ENCODE measurements around the gene HCN1.

HCN1 gene

GRCh38 chr5:45696206-45696836 is at the start of gene HCN1:
Gene HCN1, minus strand, starts transcription at chr5:45696380.
- DNase-seq, result no peak

GRCh38 chr5:45741110-45741509 is 44.9 kb upstream of the HCN1 start:
- DNase-seq, result no peak

- no peak for DNase-seq
These were observed 41.0 kb upstream of the HCN1 start for GRCh38 chr5:45737153-45737552.

GRCh38 chr5:45725537-45725936 is 29.4 kb upstream of the HCN1 start:
- no peak for DNase-seq

GRCh38 chr5:45697201-45697600 is 1.0 kb upstream of the HCN1 start:
- DNase-seq, result no peak

- DNase-seq, result no peak
These were observed 400 bp downstream of the HCN1 start for GRCh38 chr5:45695804-45696156.

- DNase-seq, result no peak
These were observed 993 bp downstream of the HCN1 start for GRCh38 chr5:45694971-45695803.

GRCh38 chr5:45694255-45694814 is 1.8 kb downstream of the HCN1 start:
- no peak for DNase-seq

- no peak for DNase-seq
These were observed 3.7 kb downstream of the HCN1 start for GRCh38 chr5:45692481-45692880.

GRCh38 chr5:45691656-45692055 is 4.5 kb downstream of the HCN1 start:
- no peak for DNase-seq

GRCh38 chr5:45687701-45688100 is 8.5 kb downstream of the HCN1 start:
- no peak for DNase-seq

GRCh38 chr5:45686620-45687019 is 9.6 kb downstream of the HCN1 start:
- DNase-seq, result no peak

- DNase-seq, result no peak
These were observed 12.1 kb downstream of the HCN1 start for GRCh38 chr5:45684118-45684517.

GRCh38 chr5:45680950-45681349 is 15.2 kb downstream of the HCN1 start:
- DNase-seq, result no peak

GRCh38 chr5:45677524-45677923 is 18.7 kb downstream of the HCN1 start:
- DNase-seq, result no peak

GRCh38 chr5:45672271-45672670 is 23.9 kb downstream of the HCN1 start:
- no peak for DNase-seq

GRCh38 chr5:45648744-45649143 is 47.4 kb downstream of the HCN1 start:
- DNase-seq, result no peak

- DNase-seq, result no peak
These were observed 53.1 kb downstream of the HCN1 start for GRCh38 chr5:45643056-45643455.

- no peak for DNase-seq
These were observed 53.8 kb downstream of the HCN1 start for GRCh38 chr5:45642370-45642769.

- no peak for DNase-seq
These were observed 57.1 kb downstream of the HCN1 start for GRCh38 chr5:45639040-45639439.

GRCh38 chr5:45627076-45627656 is 69.0 kb downstream of the HCN1 start:
- no peak for DNase-seq

GRCh38 chr5:45623832-45624231 is 72.3 kb downstream of the HCN1 start:
- DNase-seq, result no peak

GRCh38 chr5:45622365-45622764 is 73.8 kb downstream of the HCN1 start:
- DNase-seq, result no peak

- no peak for DNase-seq
These were observed 78.2 kb downstream of the HCN1 start for GRCh38 chr5:45617859-45618416.
